ENCODE results near the gene TAF8.
"Not testable (repeated sequence)": the region's sequence is repeated elsewhere in the genome, so short reads cannot be mapped to it uniquely, and the experiment has no call there.

TAF8 gene

DNA sequence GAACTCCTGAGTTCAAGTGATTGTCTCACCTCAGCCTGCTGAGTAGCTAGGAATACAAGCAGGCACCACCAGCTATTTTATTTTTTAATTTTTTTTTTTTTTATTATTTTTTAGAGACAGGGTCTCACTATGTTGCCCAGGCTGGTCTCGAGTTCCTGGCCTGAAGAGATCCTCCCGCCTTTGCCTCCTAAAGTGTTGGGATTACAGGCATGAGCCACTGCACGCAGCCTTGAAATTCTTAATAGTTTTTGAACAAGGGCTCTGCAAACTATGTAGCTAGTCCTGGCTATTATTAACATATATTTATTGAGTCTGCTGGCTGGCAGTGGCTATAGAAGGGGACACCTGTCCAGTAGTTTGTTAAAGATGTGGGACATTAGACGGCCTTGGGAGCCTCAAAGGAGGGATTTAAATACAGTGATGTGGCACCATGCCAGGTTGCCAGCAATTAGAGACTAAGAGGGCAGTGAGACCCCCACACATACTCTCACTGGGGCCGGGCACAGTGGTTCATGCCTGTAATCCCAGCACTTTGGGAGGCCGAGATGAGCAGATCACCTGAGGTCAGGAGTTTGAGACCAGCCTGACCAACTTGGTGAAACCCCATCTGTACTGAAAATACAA is 21.1 kb upstream of the TAF8 start:
- DNase-seq: no peak

DNA sequence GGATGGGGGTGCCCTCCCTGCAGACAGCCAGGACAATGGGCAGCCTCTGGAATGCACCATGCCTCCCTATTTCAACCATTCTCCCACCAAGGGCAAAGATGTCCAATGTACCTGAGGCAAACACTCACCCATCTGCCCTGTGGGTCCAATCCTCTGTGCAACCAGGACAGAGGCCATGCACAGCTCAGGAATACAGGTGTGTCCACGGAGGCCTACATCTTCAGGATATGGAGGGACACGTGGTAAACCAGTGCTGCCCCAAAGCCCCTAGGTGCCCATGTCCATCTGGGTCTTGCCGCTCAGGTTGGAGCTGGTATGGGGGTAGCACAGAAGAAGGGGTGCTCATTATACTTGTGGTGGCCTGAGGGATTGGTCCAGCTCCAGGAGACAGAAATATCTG is 20.4 kb upstream of the TAF8 start:
- DNase-seq: no peak

DNA sequence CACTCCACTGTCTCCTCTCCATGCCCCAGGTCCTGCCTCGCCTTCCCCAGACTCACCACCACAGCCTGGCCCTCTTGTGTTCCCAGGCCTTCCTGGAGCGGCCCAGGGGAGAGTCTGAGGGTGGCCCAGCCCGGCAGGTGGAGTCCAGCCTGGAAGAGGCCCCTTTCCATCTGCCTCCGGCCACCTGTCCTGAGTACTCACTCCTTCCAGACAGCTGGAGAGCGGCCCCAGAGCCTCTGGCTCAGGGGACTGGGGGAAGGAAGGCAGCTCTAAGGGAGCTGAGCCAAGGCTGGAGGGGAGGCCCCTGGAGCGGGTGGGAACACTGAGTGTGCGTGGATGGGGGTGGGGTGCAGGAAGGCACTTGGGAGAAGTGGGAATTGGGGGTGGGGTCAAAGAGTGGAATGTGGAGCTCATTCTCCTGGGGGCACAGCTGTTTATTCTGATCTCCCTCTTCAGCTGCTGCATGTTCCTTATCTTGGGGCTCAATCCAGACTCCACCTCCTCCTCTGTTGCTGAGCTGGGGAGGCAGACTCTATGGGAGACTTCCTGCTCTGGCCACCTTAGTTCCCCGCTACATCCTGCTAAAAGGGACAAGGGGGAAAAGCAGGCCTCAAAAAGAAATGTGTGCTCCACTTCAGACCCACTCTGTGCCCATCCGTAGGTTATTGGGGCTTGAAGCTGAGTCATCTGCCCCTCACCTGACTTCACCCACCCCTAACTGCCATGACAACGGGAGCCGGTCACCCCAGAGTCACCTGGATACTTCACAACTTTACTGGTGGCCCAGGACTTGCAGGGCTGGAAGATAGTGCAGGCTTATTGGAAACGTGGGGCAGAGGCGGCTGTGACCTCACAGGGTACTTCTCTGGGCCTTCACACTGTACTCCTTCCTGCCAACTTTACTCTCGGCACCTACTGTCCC is 19.5 kb upstream of the TAF8 start:
- DNase-seq: peak; percentile 93

DNA sequence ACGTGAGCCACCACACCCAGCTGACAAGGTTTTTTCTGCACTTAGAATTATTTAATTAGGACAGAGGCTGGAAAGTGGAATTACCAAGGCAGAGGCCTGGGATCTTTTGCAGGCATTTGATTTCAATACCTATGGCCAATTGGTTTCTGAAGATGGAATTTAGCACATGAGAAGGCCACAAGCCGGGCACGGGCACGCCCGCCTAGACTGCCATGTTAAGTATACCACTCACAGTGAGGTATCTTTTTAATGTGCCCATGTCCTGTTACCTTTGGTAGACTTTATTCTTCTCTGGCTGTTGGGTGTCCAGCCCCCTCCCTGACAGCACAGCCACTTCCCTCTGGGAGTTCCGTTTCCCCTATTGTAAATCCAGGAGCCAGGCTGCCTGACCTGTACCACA is 18.0 kb upstream of the TAF8 start:
- DNase-seq: no peak

DNA sequence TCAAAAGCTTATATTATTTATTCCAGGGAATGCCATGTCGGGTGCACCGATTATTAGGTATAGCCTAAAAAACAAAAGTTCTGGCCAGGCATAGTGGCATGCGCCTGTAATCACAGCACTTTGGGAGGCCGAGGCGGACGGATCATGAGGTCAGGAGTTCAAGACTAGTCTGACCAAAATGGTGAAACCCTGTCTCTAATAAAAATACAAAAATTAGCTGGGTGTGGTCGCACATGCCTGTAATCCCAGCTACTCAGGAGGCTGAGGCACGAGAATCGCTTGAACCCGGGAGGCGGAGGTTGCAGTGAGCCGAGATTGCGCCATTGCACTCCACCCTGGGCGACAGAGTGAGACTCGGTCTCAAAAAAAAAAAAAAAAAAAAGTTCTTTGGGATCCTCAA is 12.7 kb upstream of the TAF8 start:
- not testable (repeated sequence) for DNase-seq

DNA sequence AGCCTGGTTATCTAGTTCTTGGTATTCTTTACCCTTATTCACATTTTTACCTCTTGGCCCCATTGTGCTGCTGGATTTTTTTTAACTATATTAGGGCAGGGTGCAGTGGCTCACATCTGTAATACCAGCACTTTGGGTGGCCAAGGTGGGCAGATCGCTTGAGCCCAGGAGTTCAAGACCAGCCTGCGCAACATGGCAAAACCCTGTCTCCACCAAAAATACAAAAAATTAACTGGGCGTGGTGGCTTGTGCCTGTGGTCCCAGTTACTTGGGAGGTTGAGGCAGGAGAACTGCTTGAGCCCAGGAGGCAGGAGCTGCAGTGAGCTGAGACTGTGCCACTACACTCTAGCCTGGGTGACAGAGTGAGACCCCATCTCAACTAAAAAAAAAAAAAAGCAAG is 12.2 kb upstream of the TAF8 start:
- DNase-seq: no peak

DNA sequence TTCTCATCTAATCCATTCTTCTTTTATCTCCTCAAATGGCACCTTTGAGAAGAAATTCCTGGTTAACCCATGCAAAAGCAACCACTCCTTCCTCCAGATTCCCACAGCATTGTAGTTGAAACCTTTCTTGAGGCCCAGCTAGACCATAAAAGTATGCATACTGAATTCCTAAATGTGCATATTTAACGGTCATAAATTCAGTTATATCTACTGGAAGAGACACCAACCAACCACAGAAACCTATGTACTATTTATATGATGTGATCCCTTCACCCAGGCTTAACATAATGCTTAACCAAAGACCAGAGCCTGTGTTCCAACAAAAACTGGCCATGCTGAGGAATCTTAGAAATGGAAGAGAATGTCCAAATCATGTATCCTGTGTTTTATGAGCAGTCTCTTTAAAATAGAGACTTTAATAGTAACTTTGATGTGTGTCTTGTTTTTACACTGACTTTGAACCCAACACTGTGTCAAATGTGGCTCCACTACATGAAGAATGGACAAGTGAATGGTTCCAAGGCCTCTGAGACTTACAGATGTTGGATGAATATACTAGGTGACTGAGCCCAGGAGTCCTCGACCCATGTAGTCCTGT is 11.4 kb upstream of the TAF8 start:
- no peak for DNase-seq

DNA sequence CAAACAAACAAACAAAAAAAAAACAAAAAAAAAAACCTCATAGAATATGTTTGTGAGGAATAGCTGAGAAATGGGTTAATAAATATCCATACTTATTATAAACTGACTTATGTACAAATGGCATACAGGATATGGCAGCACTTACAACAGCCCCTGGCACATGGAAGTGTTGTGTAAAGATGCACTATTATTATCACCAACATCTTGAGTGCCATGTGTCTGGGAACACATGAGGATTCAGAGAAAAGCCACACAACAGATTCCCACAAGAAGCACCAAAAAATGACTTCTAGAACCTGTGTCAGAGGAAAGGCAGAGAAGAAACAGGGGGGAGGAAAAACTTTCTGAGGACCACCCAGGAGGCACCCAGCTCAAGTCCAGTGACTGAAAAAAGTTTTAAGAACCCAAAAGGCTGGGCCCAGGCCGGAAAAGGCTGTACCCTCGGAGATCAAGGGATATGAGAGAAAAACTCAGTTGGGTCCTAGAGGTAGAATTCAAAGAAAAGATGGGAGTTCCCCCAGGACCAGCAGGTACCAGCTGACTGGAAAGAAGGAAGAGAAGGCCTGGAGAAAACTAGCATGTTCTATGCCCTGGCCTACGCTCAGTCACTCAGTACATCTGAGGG is 9.4 kb upstream of the TAF8 start:
- no peak for DNase-seq

DNA sequence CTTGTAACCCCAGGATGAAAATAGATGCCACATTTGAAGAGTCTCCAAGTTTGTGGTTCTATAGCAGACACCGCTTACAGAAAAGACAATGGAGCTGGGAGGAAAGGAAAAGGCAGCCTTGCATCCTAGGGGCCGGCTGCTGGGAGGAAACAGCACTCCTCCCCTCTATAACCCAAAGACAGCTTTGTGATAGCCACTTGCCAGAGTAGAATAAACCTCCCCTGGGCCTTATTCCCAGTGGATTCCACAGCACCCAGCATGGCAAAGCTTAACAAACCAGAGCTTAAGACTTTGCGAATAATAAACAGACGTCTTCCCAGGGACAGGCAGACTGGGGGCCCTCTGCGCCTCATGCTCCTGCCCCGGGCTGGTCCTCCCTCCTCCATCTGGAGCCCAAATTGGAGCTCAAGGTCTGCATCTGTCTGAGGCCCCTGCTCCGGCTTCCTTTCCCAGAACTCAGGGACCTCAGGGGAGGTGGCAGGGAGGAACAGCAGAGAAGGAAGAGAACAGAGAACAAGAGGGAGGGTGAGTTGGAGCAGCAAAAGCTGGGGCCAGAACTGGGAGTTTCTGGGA is 8.8 kb upstream of the TAF8 start:
- DNase-seq: peak; percentile 85

DNA sequence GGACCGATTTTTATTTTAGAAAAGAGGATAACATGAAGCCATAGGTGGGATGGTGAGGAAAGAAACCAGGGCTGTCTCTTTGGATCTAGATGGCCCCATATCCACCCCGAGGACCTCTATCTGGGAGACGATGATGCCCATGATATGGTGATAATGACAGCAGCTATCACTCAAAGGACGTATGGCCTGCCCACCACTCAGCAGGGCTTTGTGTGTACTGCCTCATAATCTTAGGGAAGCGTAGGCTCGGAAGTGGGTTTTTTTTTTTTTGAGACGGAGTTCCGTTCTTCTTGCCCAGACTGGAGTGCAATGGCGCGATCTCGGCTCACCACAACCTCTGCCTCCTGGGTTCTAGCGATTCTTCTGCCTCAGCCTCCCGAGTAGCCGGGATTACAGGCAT is 8.2 kb upstream of the TAF8 start:
- DNase-seq: no peak

DNA sequence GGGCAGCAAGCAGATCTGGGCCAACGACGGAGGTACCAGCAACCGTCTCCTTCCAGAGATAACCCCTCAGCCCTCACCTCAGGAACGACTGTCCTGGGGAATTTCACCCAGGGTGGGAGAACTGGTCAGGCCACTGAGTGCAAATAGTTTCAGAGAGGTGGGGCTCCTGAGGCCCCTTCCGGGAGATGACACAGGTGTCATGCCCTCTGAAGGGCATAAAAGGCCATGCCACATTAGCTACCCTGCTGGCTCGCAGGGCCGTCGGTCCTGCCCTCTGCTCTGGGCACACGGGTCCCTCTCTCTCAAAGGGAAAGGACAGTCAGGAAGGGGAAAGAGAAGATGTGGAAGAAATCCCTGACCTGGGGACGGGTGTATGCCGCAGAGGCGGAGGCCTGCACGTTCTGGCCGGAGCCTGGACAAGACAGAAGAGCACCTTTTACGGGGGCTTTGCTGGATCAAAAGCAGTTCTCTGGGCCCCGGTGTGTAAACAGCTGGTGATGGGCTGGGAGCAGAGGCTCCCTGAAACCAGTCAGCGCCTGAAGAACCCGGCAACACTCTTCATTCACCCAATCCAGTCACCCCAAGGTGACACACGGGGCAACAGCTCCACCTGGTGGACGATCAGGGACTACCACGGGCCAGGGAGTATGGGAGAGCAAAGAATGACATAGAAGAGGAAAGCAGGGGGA is 6.4 kb upstream of the TAF8 start:
- peak; percentile 93 for DNase-seq

DNA sequence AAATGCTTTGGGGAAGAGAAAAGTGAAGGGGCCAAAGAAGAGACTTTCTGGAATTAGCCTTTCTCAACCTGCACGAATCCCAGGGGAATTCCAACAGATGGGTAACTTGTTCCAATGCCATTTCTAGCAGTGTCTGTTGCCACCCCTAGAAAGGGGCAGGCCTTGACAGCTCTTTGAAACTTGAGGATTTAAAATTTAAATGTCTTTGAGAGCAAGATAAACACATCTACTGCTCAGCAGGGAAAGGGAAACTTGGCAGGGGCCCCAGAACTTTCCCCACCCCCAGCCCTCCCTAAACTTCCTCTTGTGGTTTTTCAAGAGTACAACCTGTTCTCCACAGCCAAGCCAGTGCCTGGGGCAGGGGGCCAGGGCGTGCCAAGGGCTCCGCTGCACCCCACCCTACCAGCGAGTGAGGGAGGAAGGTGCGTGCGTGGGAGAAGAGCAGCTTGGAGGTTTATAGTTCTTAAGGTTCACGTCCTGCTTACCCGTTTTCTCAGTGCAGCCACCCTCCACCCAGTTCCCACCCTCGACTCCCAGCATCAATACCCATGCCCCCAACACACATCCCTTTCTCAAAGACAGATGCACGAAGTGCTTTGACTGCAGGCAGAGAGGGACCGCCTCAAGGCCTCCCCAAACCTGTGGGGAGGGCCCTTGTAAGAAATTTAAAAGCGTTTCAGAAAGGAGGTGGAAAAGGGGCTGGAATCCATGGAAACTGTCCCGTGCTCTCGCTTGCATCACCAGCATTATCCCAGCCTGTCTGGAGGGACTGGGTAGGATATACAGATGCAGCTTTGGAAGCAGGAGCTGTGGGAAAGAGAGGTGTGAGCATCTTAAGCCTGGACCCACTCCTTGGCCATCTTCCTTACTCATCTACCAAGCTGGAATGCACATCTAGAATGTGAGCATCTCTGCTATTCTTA is 4.5 kb upstream of the TAF8 start:
- peak; percentile 87 for DNase-seq

DNA sequence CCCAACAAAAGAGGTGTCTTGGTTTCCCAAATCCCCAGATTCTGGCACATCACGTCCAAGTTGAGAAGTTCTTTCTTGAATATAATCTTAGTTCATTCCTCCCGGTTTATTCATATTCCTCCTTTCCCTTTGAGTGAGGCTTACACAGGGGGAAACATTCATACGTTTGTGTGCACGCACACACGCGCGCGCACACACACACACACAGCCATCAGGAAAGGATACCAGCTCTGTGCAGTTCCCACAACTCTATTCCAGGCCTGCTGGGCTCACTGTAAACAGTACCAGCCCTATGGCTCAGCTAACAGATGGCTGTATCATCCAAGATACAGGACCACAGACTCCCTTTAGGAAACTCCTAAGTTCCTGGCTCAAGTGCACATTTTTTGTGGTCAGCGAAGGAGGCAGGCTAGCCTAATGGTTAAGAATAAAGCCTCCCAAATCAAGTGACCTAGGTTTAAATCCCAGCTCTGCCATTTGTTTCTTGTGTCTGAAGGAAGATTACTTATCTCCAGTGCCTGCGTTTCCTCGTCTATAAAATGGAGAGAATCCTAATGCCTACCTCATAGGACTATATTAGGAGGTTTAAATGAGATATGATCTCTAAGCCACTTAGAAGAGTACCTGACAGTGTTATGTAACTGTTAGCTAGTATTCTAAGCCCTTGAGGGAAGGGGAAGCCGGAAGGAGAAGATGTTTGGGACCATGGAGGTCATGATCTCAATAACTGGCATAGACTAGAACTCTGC is 3.7 kb upstream of the TAF8 start:
- DNase-seq: no peak

DNA sequence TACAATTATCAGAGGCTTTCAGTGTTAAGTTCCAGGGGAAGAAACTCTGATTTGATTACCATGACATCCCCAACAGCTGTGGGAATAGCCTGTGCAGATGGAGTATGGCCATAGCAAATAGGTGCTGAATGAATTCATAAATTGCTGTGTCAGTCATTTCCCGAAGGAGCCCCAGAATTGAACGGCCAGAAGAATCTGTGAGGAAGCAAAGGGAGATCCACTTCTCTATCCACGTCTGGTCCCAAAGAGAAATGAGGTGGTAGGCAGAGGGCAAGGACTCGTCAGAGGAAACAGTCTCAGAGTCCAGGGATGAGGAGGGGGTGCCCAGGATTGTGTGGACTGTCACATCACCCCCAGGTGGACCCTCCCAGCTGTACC is 3.1 kb upstream of the TAF8 start:
- no peak for DNase-seq

DNA sequence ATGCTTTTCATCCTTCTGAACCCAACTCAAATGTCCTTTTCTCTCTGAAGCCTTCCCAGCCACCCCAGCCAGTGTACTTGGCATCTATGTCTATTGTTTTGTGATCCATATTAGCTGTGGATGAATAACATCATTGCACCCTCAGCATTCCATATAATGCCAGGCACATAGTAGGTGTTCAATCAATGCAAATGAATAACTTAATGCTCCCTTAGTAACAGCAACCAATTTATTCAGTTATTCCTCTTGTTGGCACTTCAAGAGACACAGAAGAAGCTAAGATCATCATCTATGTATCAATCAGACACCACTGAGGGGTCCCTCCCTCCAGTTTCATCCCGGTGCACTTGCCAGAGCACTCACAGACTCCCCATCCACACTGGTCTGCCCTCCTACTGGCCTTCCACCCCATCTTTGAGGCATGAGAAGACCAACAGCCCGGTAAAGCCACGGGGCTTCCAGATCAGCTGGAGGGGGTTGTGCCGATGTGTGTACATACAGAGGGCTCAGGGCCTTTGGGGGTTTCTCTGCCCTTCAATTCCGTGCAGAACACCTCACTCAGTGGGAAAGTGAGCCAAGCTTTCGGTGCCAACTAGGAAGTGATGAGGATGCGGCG is 2.4 kb upstream of the TAF8 start:
- peak; percentile 30 for DNase-seq

DNA sequence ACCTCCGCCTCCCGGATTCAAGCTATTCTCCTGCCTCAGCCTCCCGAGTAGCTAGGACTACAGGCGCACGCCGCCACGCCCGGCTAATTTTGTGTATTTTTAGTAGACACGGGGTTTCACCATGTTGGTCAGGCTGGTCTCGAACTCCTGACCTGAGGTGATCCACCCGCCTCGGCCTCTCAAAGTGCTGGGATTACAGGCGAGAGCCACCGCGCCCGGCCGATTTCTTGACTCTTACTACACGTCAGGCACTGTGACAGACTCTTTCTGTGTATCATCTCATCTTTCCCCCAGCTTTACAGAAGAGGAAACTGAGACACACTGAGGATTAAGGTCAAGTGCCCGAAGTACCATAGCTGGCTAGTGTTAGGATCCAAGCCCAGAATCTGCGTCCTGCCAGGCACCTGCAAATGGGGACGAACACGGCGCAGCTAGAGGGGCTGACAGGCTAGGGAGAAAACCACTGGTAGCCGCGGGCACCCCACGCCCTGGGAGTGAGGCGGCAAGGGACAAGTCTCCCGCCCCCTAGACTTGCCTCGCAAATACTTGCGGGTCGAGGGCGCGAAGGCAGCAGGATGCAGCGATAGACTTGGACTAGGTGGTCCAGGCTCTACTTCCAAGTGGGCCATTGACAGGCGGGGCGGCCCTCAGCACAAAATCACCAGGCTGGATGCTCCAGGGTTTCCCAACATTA is 1.1 kb upstream of the TAF8 start:
- DNase-seq: no peak

DNA sequence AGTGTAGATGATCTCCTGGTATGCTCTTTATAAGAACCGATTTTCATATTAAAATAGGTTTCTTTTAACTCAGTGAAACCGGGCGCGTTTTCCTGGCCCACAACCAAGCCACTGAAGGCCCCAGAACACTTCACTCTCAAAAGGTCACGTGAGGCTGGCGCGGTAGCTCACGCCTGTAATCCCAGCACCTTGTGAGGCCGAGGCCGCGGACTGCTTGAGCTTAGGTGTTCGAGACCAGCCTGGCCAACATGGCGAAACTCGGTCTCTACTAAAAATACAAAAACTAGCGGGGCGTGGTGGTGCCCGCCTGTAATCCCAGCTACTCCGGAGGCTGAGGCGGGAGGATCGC is 402 bp upstream of the TAF8 start:
- DNase-seq: no peak

DNA sequence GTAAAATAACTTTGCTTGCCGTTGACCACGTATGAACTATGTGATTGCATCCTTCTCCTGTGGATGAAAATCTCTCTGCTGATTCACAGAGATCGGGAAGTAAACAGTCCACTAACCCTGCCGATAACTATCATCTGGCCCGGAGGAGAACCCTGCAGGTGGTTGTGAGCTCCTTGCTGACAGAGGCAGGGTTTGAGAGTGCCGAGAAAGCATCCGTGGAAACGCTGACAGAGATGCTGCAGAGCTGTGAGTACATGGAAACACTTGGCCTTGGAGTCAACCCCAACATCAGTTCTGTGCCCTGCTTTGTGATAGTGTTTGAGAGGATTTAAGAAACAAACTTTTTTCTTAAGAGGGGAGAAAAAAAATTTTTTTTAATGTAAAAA is 937 bp downstream of the TAF8 start:
- DNase-seq: no peak

DNA sequence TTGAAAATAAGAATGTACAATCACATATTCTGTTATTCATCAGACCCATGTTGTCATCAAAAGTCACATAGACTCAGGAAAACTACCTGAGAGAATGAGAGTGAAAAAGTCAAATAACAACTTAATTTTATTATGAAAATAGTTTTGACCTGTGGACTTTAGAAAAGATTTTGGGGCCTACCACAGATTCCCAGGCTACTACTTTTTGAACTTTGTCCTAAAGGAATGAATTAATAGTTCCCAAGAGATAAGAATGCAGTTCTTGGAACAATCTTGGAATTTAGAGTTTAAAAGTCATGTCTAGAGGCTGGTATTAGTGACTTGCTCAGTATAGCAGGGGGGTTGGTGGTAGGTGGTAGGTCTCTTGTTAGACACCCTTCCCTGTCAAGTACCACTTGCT is 3.3 kb downstream of the TAF8 start:
- DNase-seq: no peak

DNA sequence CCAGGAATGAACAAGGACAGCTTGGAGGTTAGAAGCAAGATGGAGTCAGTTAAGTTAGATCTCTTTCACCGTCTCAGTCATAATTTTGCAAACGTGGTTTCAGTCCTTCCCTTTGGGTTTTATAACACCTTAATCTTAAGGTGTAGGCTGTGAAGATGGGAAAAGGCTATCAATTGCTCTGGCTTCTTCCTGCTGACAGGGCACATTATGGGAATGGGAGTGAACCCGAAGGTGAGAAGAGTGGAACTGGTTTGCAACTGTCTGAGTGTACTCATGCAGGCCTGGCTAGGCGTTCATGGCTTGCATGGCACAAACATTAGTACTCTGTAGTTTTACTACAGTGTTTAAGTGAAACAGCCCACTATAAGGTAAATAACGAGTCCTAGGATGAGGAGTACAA is 9.4 kb downstream of the TAF8 start:
- no peak for DNase-seq

Data from right hindlimb (tissue), 1 donor.